ENCODE results near the gene FEV. TPM values are rescaled to one million over a fixed set of nuclear protein-coding genes. Genes with fewer than 3 reads are reported as not detected.

FEV gene
- total RNA-seq, 2 donors from 2014 or later: 1.8 to 25.9 TPM

GRCh38 chr2:219001577-219002394, 16.8 kb upstream of the FEV start:
- under 1% methylated on average over 54 of the region's 70 CpGs for WGBS
- H3K4me1 ChIP-seq (replicated peaks): peaks cover 10% of the 10 kb centered on the region
- intact Hi-C loops (cut with DNase I): no loop called here
- H3K27ac ChIP-seq: peak overlapping the region; percentile 93 to 95
- H3K9me3 ChIP-seq: no peaks in the 10 kb centered on the region
- TF ChIP-seq POLR2A (IDR thresholded peaks at IDR 0.05) (peak; percentile 78), CTCF (IDR thresholded peaks at IDR 0.05) (no peak), POLR2AphosphoS5 (IDR thresholded peaks at IDR 0.05) (peak; percentile 82)
- peak overlapping the region; percentile 38 to 53 for H3K4me3 ChIP-seq
- peak; percentile 93 for DNase-seq (ENCODE audit: low spot score)
- no peaks in the 10 kb centered on the region for H3K36me3 ChIP-seq
- no peaks in the 10 kb centered on the region for H3K27me3 ChIP-seq (replicated peaks; ENCODE audit: insufficient read depth)

- TF ChIP-seq POLR2A (IDR thresholded peaks at IDR 0.05): no peak
- TF ChIP-seq CTCF (IDR thresholded peaks at IDR 0.05): no peak
- TF ChIP-seq POLR2AphosphoS5 (IDR thresholded peaks at IDR 0.05): no peak
- Histone ChIP-seq H3K27me3 (replicated peaks; ENCODE audit: insufficient read depth) (no peaks in the 10 kb centered on the region), H3K4me1 (replicated peaks) (peaks cover 15% of the 10 kb centered on the region), H3K9me3 (no peaks in the 10 kb centered on the region), H3K4me3 (peak overlapping the region; percentile 38 to 53), H3K36me3 (no peaks in the 10 kb centered on the region), H3K27ac (peak overlapping the region; percentile 93 to 95)
- intact Hi-C loops (cut with DNase I): no loop called here
- WGBS: 19% methylated on average over 26 of the region's 26 CpGs
- DNase-seq (ENCODE audit: low spot score): no peak
Observed at GRCh38 chr2:219001100-219001576, 16.2 kb upstream of the FEV start.

- WGBS: 36% methylated on average over 8 of the region's 8 CpGs
- DNase-seq (ENCODE audit: low spot score): no peak
- Histone ChIP-seq H3K27me3 (replicated peaks; ENCODE audit: insufficient read depth) (no peaks in the 10 kb centered on the region), H3K27ac (peak overlapping the region; percentile 93 to 95), H3K4me1 (replicated peaks) (peaks cover 15% of the 10 kb centered on the region), H3K36me3 (no peaks in the 10 kb centered on the region), H3K9me3 (no peaks in the 10 kb centered on the region), H3K4me3 (peak overlapping the region; percentile 38 to 53)
- intact Hi-C loops (cut with DNase I): no loop called here
- TF ChIP-seq POLR2AphosphoS5 (IDR thresholded peaks at IDR 0.05) (no peak), CTCF (IDR thresholded peaks at IDR 0.05) (no peak), POLR2A (IDR thresholded peaks at IDR 0.05) (no peak)
Observed at GRCh38 chr2:219000569-219000960, 15.6 kb upstream of the FEV start.

GRCh38 chr2:218999881-219000568, 15.0 kb upstream of the FEV start:
- Histone ChIP-seq H3K4me1 (replicated peaks) (peaks cover 15% of the 10 kb centered on the region), H3K27me3 (replicated peaks; ENCODE audit: insufficient read depth) (no peaks in the 10 kb centered on the region)

More at GRCh38 chr2:218999881-219000568, 15.0 kb upstream of the FEV start:
- no peak for DNase-seq (ENCODE audit: low spot score)
- H3K4me3 ChIP-seq: no peak overlapping the region
- no peaks in the 10 kb centered on the region for H3K36me3 ChIP-seq
- no peak for TF ChIP-seq CTCF (IDR thresholded peaks at IDR 0.05)
- no peak for TF ChIP-seq POLR2A (IDR thresholded peaks at IDR 0.05)
- TF ChIP-seq POLR2AphosphoS5 (IDR thresholded peaks at IDR 0.05): no peak
- peak overlapping the region; percentile 93 to 95 for H3K27ac ChIP-seq
- H3K9me3 ChIP-seq: no peaks in the 10 kb centered on the region
- intact Hi-C loops (cut with DNase I): no loop called here
- 36% methylated on average over 9 of the region's 9 CpGs for WGBS

Measured in prostate gland (tissue), 2 donors.